Measurements from ENCODE around the gene DCDC1.

Gene DCDC1

GRCh38 chr11:31106968-31107576, 262.5 kb downstream of the DCDC1 start:
- DNase-seq (ENCODE audit: low read depth), result peak; percentile 17

GRCh38 chr11:31106326-31106725, 263.2 kb downstream of the DCDC1 start:
- no peak for DNase-seq (ENCODE audit: low read depth)

- no peak for DNase-seq (ENCODE audit: low read depth)
Measured at GRCh38 chr11:31102875-31103274, 266.7 kb downstream of the DCDC1 start.

DNA sequence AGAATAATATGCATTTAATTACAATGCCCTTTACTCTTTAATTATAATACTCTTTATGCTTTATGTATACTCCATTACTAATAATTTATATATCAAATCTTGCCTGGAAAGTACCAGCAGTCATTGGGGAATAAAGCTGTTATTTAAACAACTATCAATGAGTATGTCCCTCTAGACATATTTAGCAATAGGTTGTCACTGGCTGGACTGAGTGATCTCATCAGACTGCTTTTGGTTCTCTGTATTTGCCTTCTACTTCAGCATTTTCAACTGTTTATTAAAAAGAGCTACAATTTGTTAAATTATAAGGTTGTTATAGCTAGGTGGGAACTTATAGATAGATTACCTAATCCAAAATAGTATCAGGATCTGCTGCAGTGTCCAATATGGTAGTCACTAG, 267.2 kb downstream of the DCDC1 start:
- DNase-seq (ENCODE audit: low read depth), result no peak

- no peak for DNase-seq (ENCODE audit: low read depth)
Measured at GRCh38 chr11:31096191-31096805, 273.2 kb downstream of the DCDC1 start.

DNA sequence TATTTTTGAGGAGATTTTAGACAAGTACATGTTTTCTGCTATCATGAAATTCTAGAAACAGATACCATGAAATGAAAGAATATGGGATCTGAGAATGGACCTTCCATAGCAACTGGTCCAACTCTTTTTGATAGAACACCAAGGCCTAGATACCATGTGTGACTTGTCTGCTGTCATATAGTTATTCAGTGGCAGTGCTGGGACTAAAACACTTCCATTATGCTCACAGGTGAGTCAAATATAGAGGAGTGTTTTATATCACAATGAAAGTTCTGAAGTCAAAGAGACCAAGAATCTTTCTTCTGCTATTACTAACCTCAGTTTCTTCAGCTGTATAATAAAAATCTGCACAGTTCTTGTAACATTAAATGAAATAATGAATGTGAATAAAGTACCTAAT, 276.9 kb downstream of the DCDC1 start:
- no peak for DNase-seq (ENCODE audit: low read depth)

- DNase-seq (ENCODE audit: low read depth), result no peak
Measured at GRCh38 chr11:31089117-31089516, 280.4 kb downstream of the DCDC1 start.

GRCh38 chr11:31069447-31070205, 299.9 kb downstream of the DCDC1 start:
- DNase-seq (ENCODE audit: low read depth), result no peak

DNA sequence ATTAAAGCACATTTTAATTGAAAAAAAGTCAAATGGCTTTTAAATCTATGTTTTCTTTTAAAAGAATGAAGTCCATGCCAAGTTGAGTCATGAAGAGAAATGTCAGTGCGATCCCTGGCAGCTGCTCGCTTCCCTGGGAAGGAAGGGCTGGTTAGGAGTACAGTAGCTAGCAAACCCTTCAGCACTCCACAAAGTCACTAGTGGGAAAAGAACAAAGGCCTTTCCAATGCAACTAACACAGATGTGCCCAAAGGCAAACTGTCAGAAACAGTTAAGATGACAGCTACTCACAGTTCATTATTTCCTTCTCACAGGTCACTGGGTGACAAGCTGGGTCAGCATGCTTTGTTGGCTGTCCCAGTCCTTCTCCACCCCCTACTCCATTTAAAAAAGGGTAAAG, 308.7 kb downstream of the DCDC1 start:
- no peak for DNase-seq (ENCODE audit: low read depth)

GRCh38 chr11:31059529-31059928, 310.0 kb downstream of the DCDC1 start:
- DNase-seq (ENCODE audit: low read depth), result no peak

GRCh38 chr11:31050061-31050765, 319.3 kb downstream of the DCDC1 start:
- no peak for DNase-seq (ENCODE audit: low read depth)

DNA sequence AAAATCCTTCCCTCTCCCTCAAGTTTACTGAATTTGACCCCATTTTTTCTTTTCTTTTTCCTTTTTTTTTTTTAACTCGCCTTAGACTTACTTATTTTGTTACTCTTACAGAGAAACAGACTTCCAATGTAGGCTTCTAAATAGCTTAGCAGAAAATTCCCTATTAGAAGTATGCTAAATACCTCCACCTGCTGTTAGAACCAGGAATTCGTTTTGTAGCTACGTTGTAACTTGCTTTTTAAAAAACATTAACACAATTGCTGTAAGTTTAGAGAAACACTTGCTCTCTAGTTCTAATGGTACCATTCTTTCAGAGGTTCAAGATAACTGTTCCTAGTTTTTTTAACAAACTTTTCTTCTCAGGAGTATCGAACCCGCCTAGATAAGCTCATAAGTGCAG, 324.2 kb downstream of the DCDC1 start:
- no peak for DNase-seq (ENCODE audit: low read depth)

DNA sequence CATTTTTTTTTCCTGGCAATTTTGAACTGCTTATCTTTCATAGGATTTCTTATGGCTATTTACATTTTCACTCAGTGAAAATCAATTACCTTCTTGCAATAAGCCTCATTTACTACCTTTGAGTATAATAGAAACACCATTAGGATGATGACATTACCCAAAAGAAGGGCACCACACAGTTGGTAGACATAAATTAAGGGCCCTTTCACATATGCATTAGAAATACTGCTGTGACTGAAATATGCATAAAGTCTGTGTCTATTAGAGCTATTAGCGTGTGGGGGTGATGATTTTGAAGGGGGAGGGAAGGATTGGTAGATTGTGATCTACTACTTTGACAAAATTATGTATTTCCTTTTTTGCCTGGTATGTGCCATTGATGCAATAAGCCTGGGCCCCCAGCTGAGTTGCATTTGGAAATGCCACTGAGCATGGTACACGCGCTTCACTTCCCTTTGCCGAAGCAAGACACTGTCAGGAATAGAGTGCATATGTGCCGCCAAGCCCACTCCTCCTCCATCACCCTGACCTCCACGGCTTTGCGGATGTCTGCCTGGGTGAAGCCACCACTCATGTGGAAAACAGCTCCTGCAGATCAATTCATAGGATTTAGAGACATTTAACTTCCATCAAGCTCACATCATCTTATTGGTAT, 339.3 kb downstream of the DCDC1 start:
- no peak for DNase-seq (ENCODE audit: low read depth)

DNA sequence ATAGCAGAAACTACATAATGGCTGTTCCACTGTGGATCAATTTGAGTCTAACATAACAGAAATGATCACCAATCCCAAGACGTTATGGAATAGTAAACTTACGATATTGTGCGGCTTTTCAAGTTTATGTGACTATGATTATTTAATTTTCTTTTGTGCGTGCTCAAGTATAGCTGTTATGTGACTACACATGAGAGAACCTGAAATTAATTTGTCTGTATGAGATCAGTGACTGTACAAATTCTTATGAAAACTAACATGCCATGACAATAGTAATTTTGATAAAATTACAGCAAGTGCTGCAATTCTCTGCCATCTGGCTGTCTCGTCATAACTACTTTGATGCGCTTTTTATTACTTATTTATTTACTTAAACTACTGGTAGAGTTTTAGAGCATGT, 343.2 kb downstream of the DCDC1 start:
- no peak for DNase-seq (ENCODE audit: low read depth)

GRCh38 chr11:31022080-31022479, 347.5 kb downstream of the DCDC1 start:
- DNase-seq (ENCODE audit: low read depth), result no peak

DNA sequence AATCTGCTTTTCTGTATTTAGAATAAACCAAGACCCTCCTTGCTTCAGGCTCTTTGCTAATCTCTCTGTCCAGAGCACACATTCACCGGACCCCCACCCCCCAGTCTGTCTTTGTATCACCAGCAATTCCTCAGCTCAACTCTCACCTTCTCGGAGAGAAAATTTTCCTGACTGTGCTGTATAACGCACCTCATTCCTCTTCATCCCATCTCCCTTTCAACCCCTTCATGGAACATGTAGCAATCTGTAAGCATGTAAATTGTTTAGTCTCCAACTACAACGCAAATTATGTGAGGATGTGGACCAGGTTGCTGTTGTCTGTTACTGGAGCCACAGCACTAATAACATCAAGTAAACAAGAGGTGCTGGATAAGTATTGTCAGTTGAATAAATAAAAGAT, 349.8 kb downstream of the DCDC1 start:
- DNase-seq (ENCODE audit: low read depth), result no peak

DNA sequence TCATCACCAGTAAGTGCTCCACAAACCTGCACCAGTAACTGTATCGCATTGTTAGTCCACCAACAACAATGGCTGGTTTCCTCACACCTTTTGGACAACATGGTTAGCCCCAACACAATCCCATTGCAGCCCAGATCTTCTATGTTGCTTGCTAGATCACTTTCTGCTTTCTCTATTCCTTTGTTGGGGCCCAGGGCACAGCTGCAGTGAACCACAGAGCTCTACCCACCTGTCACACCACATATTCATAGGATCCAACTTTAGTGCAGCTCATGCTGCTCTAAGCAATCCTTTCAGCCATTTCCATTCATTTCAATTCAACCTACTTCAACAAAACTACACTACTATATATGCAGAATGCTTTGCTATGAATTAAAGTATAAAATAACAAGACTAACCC, 364.3 kb downstream of the DCDC1 start:
- DNase-seq (ENCODE audit: low read depth), result no peak

- DNase-seq (ENCODE audit: low read depth), result no peak
Measured at GRCh38 chr11:31001427-31001826, 368.1 kb downstream of the DCDC1 start.

- DNase-seq (ENCODE audit: low read depth), result no peak
Measured at GRCh38 chr11:31000381-31000780, 369.2 kb downstream of the DCDC1 start.

DNA sequence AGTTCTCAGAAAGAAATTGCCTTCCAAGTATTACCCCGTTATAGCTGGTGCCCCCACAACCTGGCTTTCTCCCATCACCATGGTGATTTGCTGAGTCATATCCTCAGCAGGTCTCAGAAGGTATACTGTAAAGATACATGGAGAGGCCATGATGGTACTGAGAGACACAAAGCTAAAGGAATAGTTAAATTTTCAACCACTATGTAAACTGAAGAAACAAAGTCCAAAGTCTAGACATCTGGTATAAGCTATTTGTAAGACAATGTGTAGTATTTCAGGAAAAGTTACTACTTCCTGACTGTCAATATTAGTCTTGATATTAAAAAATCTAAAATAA, 377.1 kb downstream of the DCDC1 start:
- DNase-seq (ENCODE audit: low read depth), result no peak

DNA sequence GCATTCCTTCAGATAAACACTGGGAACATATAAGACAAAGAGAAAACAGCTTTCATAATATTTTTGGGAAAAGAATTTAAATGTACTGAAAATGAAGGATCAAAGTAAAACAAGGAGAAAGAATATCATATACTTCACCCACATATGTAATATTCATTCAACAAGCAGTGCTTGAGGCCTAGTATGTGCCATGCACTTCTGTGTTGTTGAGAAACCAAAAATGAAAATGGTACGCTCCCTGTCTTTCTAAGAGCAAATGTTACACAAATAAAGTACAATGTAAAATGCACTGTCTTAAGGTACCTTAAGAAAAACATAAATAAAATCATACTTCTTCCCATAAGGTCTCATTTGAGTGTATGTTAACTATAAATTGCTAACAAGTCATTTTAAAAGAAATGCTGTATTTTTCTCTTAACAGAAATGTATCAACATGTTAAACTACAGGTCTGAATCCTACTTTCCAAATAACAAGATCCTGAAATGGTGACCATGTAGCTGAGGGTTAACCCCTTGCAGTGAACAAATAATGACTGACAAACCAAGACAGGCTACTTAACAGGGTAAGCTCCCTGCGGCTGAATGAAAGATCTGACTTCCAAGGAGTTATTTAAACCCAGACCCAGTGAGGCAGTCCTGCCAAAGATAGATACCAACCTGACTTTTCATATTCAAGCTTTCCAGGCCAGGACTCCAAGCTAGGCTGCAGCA, 377.6 kb downstream of the DCDC1 start:
- no peak for DNase-seq (ENCODE audit: low read depth)

- no peak for DNase-seq (ENCODE audit: low read depth)
Measured at GRCh38 chr11:30991376-30991775, 378.2 kb downstream of the DCDC1 start.

Data from CMK (cell line).